K562 (cell line): ENCODE measurements around the gene TIMP3. TPM values are rescaled to one million over a fixed set of nuclear protein-coding genes. Genes with fewer than 3 reads are reported as not detected.

Experiments used
- ATAC-seq: fragments of 200-7000 bp; cut with Tn5 transposase; 3 replicates; pipeline ENCODE4 v1.9.1; 2020; ENCODE audit warnings: moderate library complexity
- BruUV-seq: library from RNA; stranded (reverse); fragments of 400-500 nt; replicated peaks from 2 replicates; lab custom pipeline; 2021; lab: Mats Ljungman, UMichigan
- CTCF ChIA-PET: fragments of 300-600 bp; formaldehyde crosslinking; extraction: SDS; loops from one replicate; lab custom pipeline; 2021; ENCODE audit warnings: low intra/inter-chr PET ratio; lab: Yijun Ruan, JAX
- POLR2A ChIA-PET: fragments of 300-600, 350-650 bp; sonication (Branson Sonifier 250); formaldehyde crosslinking; extraction: SDS; loops from one replicate; lab custom pipeline; 2021; ENCODE audit warnings: antibody characterized with exemption, inconsistent platforms; lab: Yijun Ruan, JAX
- DNase-seq, 4 experiments: peaks; one replicate each; pipeline versions ENCODE4 v3.0.0 to v3.0.0-alpha.2; 2011 to 2018; ENCODE audit warnings: low spot score in 3 of 4, mixed read lengths in 3 of 4; ENCODE audit errors: extremely low read depth in 1 of 4
- FAIRE-seq: peaks from 2 replicates; lab custom pipeline; 2011; peaks lifted over from hg19 to GRCh38; lab: Jason Lieb, UNC
- H2AFZ ChIP-seq: 2 replicates; pipeline ENCODE4 v1.6.0; 2011; ENCODE audit warnings: low read depth, low read length, control low read depth, inconsistent platforms
- H3K27ac ChIP-seq: fragments of 200-600 bp; 3 replicates; pipeline ENCODE4 v1.8.0; 2011; ENCODE audit warnings: low read depth, mild to moderate bottlenecking, control low read depth, inconsistent platforms, low read length, moderate library complexity, mixed read lengths; ENCODE audit errors: extremely low read depth
- H3K27me3 ChIP-seq, 2 experiments: fragments of 300-600 bp in 1 of 2; 2 replicates in 1 of 2; 3 replicates in 1 of 2; pipeline versions ENCODE4 v1.6.0 to v1.8.0; 2011; ENCODE audit warnings: inconsistent platforms in 2 of 2, low read length in 2 of 2, mild to moderate bottlenecking in 1 of 2, mixed read lengths in 1 of 2, moderate library complexity in 1 of 2; ENCODE audit not compliant: control insufficient read depth in 2 of 2, insufficient read depth in 2 of 2
- H3K36me3 ChIP-seq: fragments of 300-600 bp; 3 replicates; pipeline ENCODE4 v1.8.0; 2011; ENCODE audit warnings: mild to moderate bottlenecking, low read length, inconsistent platforms; ENCODE audit not compliant: control insufficient read depth, insufficient read depth
- H3K4me1 ChIP-seq, 2 experiments: fragments of 200-600 bp in 1 of 2; replicated peaks in 1 of 2; 2 replicates in 1 of 2; 3 replicates in 1 of 2; pipeline versions ENCODE4 v1.5.1 to v1.8.0; 2011; ENCODE audit warnings: inconsistent platforms in 2 of 2, low read length in 2 of 2, mild to moderate bottlenecking in 1 of 2, mixed read lengths in 1 of 2, moderate library complexity in 1 of 2; ENCODE audit not compliant: control insufficient read depth in 2 of 2, insufficient read depth in 2 of 2
- H3K4me2 ChIP-seq: 2 replicates; pipeline ENCODE4 v1.6.1; 2011; ENCODE audit warnings: low read length, control low read depth, inconsistent platforms, mixed read lengths; ENCODE audit not compliant: insufficient read depth
- H3K4me3 ChIP-seq: fragments of 200-600 bp; sonication (generic), shearing (Covaris generic); 2 replicates; pipeline ENCODE4 v1.5.1; 2016; ENCODE audit warnings: control low read depth, inconsistent platforms
- H3K79me2 ChIP-seq: fragments of 200-600 bp; 3 replicates; pipeline ENCODE4 v1.8.0; 2011; ENCODE audit warnings: low read length, inconsistent platforms; ENCODE audit not compliant: control insufficient read depth, insufficient read depth
- H3K9ac ChIP-seq, 2 experiments: 2 replicates each; pipeline versions ENCODE4 v1.6.0 to v1.6.1; 2011; ENCODE audit warnings: low read depth in 2 of 2, low read length in 2 of 2, control low read depth in 1 of 2, inconsistent platforms in 1 of 2, mild to moderate bottlenecking in 1 of 2, mixed read lengths in 1 of 2; ENCODE audit not compliant: insufficient read depth in 1 of 2
- H3K9me1 ChIP-seq: one replicate; pipeline ENCODE4 v1.6.0; 2011; ENCODE audit warnings: inconsistent platforms, mild to moderate bottlenecking, low read length, moderate library complexity; ENCODE audit not compliant: control insufficient read depth, insufficient read depth
- H3K9me3 ChIP-seq: replicated peaks from 2 replicates; pipeline ENCODE4 v1.5.1; 2011; ENCODE audit warnings: low read depth, low read length, inconsistent platforms; ENCODE audit not compliant: control insufficient read depth, insufficient read depth
- H4K20me1 ChIP-seq: replicated peaks from 2 replicates; pipeline ENCODE4 v1.6.1; 2011; ENCODE audit warnings: low read length, inconsistent platforms, mixed read lengths; ENCODE audit not compliant: control insufficient read depth, insufficient read depth
- ETV6 ChIP-seq, 3 experiments: fragments of 150-350 bp in 1 of 3; sonication (generic) in 1 of 3; formaldehyde crosslinking in 1 of 3; IDR thresholded peaks; 2 replicates each; pipeline versions ENCODE4 v1.6.1 to v1.8.0; 2014 to 2022; ENCODE audit warnings: borderline replicate concordance in 2 of 3, low read depth in 2 of 3, antibody characterized with exemption in 1 of 3, low read length in 1 of 3, mild to moderate bottlenecking in 1 of 3, missing genetic modification reagents in 1 of 3
- KDM1A ChIP-seq, 2 experiments: fragments of 450-650 bp; IDR thresholded peaks; 2 replicates each; pipeline ENCODE4 v1.6.1; 2016; ENCODE audit warnings: mild to moderate bottlenecking in 2 of 2
- NR1H2 ChIP-seq: sonication (generic); formaldehyde crosslinking; IDR thresholded peaks from 2 replicates; pipeline ENCODE4 v1.4.0; 2020; ENCODE audit warnings: mild to moderate bottlenecking, missing genetic modification reagents
- ZNF12 ChIP-seq: sonication (generic); formaldehyde crosslinking; IDR thresholded peaks from 2 replicates; pipeline ENCODE4 v1.4.0; 2020; ENCODE audit warnings: mild to moderate bottlenecking, missing genetic modification reagents
- WGBS: fragments of 100-300 bp; shearing (Covaris generic); methylation state at CpG from one replicate; pipeline ENCODE4 v1.1.6; 2016; ENCODE audit warnings: low coverage, mixed read lengths; ENCODE audit not compliant: insufficient coverage; ENCODE audit errors: missing lambda C conversion rate; 5-methylcytosine and 5-hydroxymethylcytosine counted together
- in situ Hi-C: fragments of 300-500 bp; cut with MboI; formaldehyde crosslinking; loops from 4 replicates; pipeline ENCODE4 v1.15.0; 2018; ENCODE audit warnings: inconsistent platforms, mixed read lengths
- intact Hi-C: fragments of 100-400 bp; cut with micrococcal nuclease; formaldehyde crosslinking; loops from 2 replicates; pipeline ENCODE4 v1.14.2; 2022
- polyA plus RNA-seq, 8 experiments: library from polyadenylated mRNA; depleted of rRNA in 4 of 8; stranded (reverse) in 5 of 8; unstranded in 3 of 8; fragments of >200 nt; fragmentation: Nextera tagmentation in 2 of 8; fragmentation: Illumina TruSeq in 1 of 8; extraction: Ambion mirVana in 2 of 8; extraction: Trizol in 1 of 8; gene quantifications; 2 replicates each; pipeline versions ENCODE4 v1.2.1 to v1.2.3, GENCODE V29; 2011 to 2014; ENCODE audit warnings: inconsistent platforms in 1 of 8, missing spikeins in 1 of 8
- total RNA-seq, 7 experiments: library from RNA; depleted of rRNA in 6 of 7; stranded (reverse); fragments of >200 nt in 6 of 7; fragmentation: Illumina TruSeq in 2 of 7; extraction: Trizol in 2 of 7; gene quantifications; 2 replicates each; pipeline versions ENCODE4 v1.2.1 to v1.2.3, GENCODE V29; 2011 to 2021; ENCODE audit warnings: low replicate concordance in 1 of 7
- TF ChIP-seq, protein P1 (sequence below): fragments of 250-450 bp; sonication (Bioruptor Pico); IDR thresholded peaks from 2 replicates; pipeline ENCODE4 v1.8.0; 2022; ENCODE audit warnings: inconsistent platforms
- TF ChIP-seq, protein P2 (sequence below): conservative IDR thresholded peaks from 2 replicates; pipeline ENCODE4 v1.6.1; 2011; ENCODE audit warnings: low read depth, mild to moderate bottlenecking, low read length; ENCODE audit not compliant: control insufficient read depth

TIMP3 gene
- total and polyA plus RNA-seq, 9 of the 15 experiments (the other 6 are each of a cell fraction or from before 2014, with no cell fraction given) = 0.07 to 0.73 (median 0.18) TPM

DNA sequence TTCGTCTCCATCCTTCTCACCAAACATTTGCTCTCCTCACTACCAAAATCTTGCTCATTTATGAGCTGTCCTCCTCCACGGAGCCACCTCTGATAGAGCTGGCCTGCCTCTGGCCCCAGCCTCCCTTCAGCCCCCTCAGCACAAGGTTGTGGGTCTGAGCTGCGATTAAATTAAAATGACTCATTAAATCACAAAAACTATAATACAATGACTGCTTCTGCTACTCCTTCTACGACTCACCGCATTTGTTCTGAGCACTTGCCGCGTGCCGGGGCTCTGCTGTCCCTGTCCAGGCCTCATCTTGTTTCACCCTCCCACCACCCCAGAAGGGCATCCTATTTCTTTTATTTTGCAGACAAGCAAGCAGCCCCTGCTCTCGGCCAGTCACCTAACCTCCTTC, 49.2 kb upstream of the TIMP3 start:
- H3K4me3 ChIP-seq = no peak overlapping the region
- no TSS peak for BruUV-seq
- DNase-seq (no peak), ATAC-seq (no peak), FAIRE-seq (no peak)
- no peaks in the 10 kb centered on the region for H3K4me1 ChIP-seq
- intact Hi-C loops = no loop called here
- H3K9me3 ChIP-seq = no peaks in the 10 kb centered on the region
- in situ Hi-C loops = no loop called here
- ChIA-PET CTCF (no interaction called here), POLR2A (no interaction called here)
- no peaks in the 10 kb centered on the region for H4K20me1 ChIP-seq
- WGBS = 49% methylated on average over 8 of the region's 9 CpGs
- TF ChIP-seq ZNF12 (no peak), KDM1A (IDR thresholded peaks at IDR 0.05) (no peak), ETV6 (IDR thresholded peaks at IDR 0.05; ENCODE audit: borderline replicate concordance in 1 of 2, low read depth in 2 of 2, low read length in 1 of 2) (no peak), ETV6 (CRISPR knock-in tag; IDR thresholded peaks at IDR 0.05; ENCODE audit: borderline replicate concordance) (no peak), NR1H2 (CRISPR knock-in tag) (no peak)
- TF ChIP-seq, protein P1, sequence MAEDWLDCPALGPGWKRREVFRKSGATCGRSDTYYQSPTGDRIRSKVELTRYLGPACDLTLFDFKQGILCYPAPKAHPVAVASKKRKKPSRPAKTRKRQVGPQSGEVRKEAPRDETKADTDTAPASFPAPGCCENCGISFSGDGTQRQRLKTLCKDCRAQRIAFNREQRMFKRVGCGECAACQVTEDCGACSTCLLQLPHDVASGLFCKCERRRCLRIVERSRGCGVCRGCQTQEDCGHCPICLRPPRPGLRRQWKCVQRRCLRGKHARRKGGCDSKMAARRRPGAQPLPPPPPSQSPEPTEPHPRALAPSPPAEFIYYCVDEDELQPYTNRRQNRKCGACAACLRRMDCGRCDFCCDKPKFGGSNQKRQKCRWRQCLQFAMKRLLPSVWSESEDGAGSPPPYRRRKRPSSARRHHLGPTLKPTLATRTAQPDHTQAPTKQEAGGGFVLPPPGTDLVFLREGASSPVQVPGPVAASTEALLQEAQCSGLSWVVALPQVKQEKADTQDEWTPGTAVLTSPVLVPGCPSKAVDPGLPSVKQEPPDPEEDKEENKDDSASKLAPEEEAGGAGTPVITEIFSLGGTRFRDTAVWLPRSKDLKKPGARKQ = no peak
- TF ChIP-seq, protein P2, sequence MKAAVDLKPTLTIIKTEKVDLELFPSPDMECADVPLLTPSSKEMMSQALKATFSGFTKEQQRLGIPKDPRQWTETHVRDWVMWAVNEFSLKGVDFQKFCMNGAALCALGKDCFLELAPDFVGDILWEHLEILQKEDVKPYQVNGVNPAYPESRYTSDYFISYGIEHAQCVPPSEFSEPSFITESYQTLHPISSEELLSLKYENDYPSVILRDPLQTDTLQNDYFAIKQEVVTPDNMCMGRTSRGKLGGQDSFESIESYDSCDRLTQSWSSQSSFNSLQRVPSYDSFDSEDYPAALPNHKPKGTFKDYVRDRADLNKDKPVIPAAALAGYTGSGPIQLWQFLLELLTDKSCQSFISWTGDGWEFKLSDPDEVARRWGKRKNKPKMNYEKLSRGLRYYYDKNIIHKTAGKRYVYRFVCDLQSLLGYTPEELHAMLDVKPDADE = no peak
- no peaks in the 10 kb centered on the region for H3K36me3 ChIP-seq
- no peaks in the 10 kb centered on the region for H3K9me1 ChIP-seq
- H2AFZ ChIP-seq = no peak overlapping the region
- peaks cover 0 to 9% of the 10 kb centered on the region in 2 experiments; a peak in 2 of 5 replicates for H3K27me3 ChIP-seq
- H3K79me2 ChIP-seq = no peaks in the 10 kb centered on the region
- no peak overlapping the region for H3K27ac ChIP-seq
- H3K9ac ChIP-seq = no peak overlapping the region
- H3K4me2 ChIP-seq = no peak overlapping the region
